GM18873 (cell line): ENCODE data around the gene AK9.
"Not testable (repeated sequence)": the region's sequence is repeated elsewhere in the genome, so short reads cannot be mapped to it uniquely, and the experiment has no call there.

Experiments
- ATAC-seq: cut with Tn5 transposase; IDR thresholded peaks from one replicate; pipeline ENCODE4 v1.9.1; 2021; ENCODE audit warnings: mild to moderate bottlenecking, moderate library complexity, moderate number of reproducible peaks; ENCODE audit not compliant: unreplicated experiment, low FRiP score

Gene AK9

GRCh38 chr6:109461733-109462526 is 229.1 kb downstream of the AK9 start:
- no peak for ATAC-seq

GRCh38 chr6:109461205-109461604 is 229.8 kb downstream of the AK9 start:
- not testable (repeated sequence) for ATAC-seq

GRCh38 chr6:109460161-109460829 is 230.7 kb downstream of the AK9 start:
- ATAC-seq, result no peak

DNA sequence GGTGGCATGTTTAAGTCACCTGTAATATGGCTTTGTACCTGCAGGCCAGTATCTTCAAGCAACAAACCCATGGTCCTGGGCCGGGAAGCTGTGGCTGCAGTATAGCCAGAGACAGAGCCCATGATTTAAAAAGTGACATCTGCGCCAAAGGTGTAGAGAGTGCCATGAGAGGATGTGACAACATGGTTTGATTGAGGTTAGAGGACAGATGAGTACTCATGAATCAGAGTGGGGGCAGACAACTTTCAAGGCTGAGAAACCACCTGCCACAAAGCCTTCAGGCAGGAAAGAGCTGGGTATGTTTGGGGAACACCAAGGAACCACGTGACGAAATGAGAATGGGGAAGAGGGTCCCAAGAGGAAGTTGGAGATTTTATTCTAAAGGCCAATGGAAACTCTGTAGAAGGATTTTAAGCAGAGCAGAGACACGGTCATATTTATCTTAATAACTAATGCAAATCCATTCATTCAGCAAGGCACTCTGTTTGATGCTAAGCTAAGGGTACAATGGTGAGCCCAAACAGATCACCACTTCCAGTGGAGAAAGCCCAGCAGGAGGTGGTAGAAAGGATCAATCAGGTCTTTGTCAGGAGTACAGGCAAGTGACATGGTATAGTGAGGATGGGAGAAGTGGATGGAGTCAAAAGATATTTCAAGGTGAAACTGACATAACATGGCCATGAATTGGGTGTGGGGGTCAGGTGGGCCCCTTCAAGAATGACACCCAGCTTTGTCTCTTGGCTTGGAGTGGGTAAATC is 232.0 kb downstream of the AK9 start:
- ATAC-seq, result peak; percentile 28

DNA sequence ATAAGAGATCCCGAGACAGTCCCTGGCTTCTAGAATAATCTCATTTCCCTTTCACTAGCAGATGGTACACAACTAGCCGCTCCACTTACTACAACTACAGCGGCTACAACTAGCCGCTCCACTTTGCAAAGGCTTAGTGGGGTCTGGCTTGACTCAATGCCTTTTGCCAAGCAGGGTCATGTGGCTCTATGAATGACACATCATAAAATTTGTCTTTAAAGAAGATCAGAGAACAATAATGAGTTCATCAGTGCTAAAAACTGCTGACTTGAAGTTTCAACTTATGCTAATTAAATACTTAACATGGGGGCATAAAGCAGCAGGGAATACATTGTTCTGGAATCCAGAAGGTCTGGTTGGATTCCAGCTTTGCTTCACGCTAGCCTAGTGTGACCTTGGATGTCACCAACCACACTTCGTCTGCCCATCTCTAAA is 233.4 kb downstream of the AK9 start:
- no peak for ATAC-seq

- no peak for ATAC-seq
Observed at GRCh38 chr6:109456710-109457561, 234.1 kb downstream of the AK9 start.

- ATAC-seq, result no peak
Observed at GRCh38 chr6:109456111-109456583, 234.9 kb downstream of the AK9 start.

DNA sequence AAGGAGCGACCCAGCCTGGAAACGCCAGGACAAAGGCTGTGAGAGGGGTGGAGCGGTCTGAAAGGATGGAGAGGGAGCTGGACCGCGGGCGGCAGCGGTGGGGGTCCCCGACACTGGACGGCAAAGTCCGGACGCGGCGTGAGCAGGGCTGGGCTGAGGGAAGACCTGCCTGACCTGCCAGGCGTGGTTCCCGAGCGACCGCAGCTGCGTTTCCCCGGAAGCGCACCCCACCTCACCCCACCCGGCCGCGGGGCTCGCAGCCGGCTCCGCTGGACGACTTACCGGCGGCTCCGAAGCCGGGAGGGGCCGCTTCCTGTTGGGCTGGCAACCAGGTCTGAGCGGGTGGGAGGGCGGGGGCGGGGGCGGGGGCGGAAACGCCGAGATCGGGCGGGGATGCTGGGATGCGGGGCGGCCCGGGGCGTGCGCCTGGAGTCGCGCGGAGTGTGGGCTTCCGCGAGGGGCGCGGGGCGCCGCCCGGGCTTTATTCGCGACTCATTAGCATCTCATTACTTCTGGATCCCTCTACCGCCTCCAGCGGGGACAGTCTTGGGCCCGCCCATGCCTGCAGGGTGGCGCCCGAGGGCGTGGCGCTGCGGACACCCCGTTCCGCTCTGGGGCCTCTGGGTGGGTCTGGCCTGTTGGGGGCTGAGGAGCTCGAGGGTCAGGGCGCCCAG is 235.4 kb downstream of the AK9 start, which contains the start of gene MICAL1:
TSS of gene MICAL1 (minus strand) at position 336 of the 674 bp plus-strand sequence. CDS start 1,576 bp downstream, outside the sequence.
- ATAC-seq, result peak; percentile 57

GRCh38 chr6:109454496-109455436 is 236.2 kb downstream of the AK9 start:
- ATAC-seq, result peak; percentile 20

DNA sequence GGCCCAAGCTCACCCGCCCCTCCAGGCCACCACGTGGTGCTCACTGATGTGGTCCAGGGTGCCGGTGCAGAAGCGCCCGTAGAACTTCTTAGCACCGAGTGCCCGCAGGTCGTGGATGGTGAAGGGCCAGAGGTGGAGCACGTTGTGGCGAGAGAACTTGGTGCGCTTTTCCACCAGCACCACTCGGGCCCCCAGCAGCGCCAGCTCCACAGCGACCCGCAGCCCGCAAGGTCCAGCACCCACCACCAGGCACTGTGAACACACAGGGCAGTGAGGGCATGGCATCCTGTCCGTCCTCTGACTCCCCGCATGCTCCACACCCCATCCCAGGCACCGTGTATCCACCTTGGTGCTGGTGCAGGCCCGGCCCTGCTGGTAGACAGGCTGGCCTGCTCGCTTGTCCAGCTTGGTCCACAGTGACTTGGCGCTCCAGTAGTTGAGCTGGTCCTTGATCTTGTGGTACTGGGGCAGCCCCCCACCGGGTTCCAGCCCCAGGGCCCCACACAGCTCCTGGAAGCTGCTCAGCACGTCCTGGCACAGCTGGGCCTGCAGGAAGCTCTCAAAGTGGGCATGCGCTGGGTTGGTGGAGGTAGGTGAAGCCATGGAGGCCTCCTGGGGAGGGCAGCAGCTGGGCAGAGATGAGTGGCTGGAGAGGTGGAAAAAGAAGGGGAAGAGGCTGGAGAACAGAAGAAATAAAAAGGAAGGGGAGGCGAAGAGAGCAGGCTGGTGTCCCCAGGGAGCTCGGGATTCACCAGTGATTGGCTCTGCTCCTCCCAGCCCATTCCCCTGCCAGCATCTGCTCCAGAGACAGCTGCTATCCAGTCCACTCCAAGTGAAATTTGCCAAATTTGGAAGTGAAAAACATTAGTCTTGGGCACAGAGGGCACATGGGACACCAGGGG is 237.2 kb downstream of the AK9 start:
- ATAC-seq, result no peak

DNA sequence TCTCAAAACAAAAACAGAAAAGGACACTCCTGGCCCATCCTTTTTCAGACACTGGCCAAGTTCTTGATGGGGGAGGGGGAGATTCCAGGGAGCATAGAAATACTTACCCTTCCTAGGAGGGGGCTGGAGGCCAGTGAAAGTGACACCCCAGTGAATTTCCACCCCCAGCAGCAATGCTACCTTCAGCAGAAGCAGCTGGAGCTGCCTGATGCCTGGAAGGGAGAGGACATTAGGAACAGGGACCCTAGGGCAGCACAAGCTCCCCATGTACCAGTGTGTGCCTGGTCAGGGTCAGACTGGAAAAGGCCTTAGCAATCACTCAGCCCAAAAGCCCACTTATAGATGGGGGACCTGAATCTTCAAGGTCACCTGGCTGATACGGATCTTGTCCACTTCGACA is 237.8 kb downstream of the AK9 start:
- ATAC-seq, result no peak

GRCh38 chr6:109452181-109452580 is 238.8 kb downstream of the AK9 start:
- no peak for ATAC-seq

DNA sequence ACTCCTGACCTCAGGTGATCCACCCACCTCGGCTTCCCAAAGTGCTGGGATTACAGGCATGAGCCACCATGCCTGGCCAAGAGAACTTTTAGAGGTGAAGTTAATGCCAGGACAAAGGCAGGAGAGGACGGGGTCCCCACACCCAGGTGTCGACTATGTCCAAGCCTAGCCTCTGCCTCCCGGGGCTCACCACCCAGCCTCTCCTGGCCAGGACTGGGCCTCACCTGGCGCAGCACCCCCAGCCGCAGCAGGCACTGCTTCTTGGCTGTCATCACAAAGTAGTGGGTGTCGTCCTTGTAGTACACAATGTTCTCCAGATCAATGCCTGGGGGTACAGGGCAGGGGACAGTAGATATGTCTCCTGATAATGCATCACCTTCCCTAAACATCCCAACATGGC is 239.6 kb downstream of the AK9 start:
- no peak for ATAC-seq

- ATAC-seq, result no peak
Observed at GRCh38 chr6:109450801-109451200, 240.2 kb downstream of the AK9 start.

DNA sequence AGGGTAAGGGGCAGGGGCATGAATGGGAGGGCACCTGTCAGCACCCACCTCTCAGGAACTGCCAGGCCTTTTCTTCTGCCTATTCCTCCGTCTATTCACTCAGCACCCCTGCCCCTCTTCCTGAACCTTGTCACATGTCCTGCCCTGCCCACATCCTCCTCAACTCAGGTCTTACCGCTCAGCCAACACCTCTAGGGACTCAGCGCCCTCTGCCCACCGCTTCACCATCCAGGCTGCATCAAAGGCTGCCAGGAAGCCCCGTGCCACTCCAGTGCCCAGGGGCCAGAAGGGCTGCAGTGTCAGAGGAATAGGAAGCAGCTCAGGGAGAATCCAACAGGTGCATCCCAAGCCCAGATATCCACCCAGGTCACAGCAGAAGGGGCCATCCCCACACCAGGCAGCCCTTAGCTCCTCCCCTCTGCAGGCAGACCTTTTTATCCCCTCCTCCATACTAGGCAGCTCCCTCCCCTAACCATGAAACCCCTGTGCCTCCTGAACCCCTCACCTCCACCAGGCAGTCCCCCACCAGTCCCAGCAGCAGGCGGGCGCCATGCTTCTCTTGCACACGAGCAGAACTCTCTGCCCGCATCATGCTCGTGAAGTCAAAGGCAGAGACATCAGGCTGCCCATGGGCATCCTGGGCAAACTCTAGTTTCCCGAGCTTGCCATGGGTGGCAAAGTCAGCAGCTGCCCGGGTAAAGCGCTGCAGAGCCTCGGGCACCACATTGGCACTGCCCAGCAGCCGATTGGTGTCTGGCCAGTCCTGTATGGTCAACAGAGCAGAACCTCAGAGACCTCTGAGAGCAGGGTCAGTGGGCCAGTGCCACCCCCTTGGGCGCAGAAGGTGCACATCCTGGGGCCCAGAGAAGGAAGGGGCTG is 241.0 kb downstream of the AK9 start:
- no peak for ATAC-seq

- no peak for ATAC-seq
Observed at GRCh38 chr6:109449064-109449794, 241.8 kb downstream of the AK9 start.
